ENCODE measurements around the gene CUL5.

GRCh38 chr11:108034034-108034433 is 25.3 kb downstream of the CUL5 start:
- no peak for TF ChIP-seq GATA2 (IDR thresholded peaks at IDR 0.05; ENCODE audit: low read depth, low read length)
- no peak for TF ChIP-seq GATA3 (IDR thresholded peaks at IDR 0.05; ENCODE audit: low read depth, low read length)
